ENCODE measurements around the gene ELOVL3. TPM values are rescaled to one million over a fixed set of nuclear protein-coding genes. Genes with fewer than 3 reads are reported as not detected.
A peak's percentile ranks its signal among the peaks of the same experiment; 100 is the strongest.

Gene ELOVL3
- total and polyA plus RNA-seq, 2 of the 13 experiments (the other 11 are each of a cell fraction or from before 2014, with no cell fraction given), result 0.58 to 0.69 TPM

DNA sequence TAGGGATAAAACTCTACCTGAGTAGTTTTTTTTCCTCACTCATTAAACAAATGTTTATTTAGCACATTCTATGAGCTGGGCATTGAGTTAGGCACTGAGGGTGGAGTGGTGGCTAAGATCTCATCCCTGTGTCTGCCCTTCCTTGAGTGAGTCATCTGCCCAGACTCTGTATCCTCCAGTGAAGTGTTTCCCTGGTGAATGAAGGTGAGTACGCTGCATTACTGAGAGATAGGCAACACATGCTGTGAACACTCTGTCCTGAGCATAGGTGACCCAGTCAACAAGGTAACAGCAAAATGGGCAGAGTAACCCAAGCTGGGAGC is 9.5 kb downstream of the ELOVL3 start:
- FAIRE-seq, result no peak
- no peak for ATAC-seq
- ChIA-PET POLR2A (interaction anchor here (1.4 kb wide), 1 partner anchor 10 kb away, joined by 9 read pairs; the partner anchor contains the start of gene GBF1), CTCF (ENCODE audit: low intra/inter-chr PET ratio, low total read pairs) (no interaction called here)
- no peaks in the 10 kb centered on the region for H3K36me3 ChIP-seq (replicated peaks in 1 of 2; ENCODE audit: control insufficient read depth in 1 of 2, insufficient read depth in 2 of 2, low read length in 2 of 2)
- BruUV-seq (replicated peaks), result no TSS peak
- H3K27ac ChIP-seq (ENCODE audit: extremely low read length, insufficient read depth, low read length), result no peak overlapping the region
- TF ChIP-seq ZBTB21 (CRISPR knock-in tag; IDR thresholded peaks at IDR 0.05) (no peak), FOSL2 (CRISPR knock-in tag; IDR thresholded peaks at IDR 0.05) (peak; percentile 16; the same call in 1 of the 2 replicates)
- no peaks in the 10 kb centered on the region for H3K79me2 ChIP-seq (ENCODE audit: insufficient read depth, low read length)
- no peak for DNase-seq (ENCODE audit: low spot score)
- no peaks in the 10 kb centered on the region for H3K9me3 ChIP-seq (ENCODE audit: low read length)
- H3K4me3 ChIP-seq (replicated peaks in 1 of 3; ENCODE audit: insufficient read depth in 1 of 3, low read depth in 2 of 3, low read length in 3 of 3), result no peak overlapping the region
- 64% methylated on average over 1 of the region's 1 CpG for WGBS (ENCODE audit: low lambda C conversion rate)
- H3K4me1 ChIP-seq (ENCODE audit: insufficient read depth, low read length), result peaks cover 39% of the 10 kb centered on the region
- no peak overlapping the region for H3K4me2 ChIP-seq (ENCODE audit: low read depth, low read length)
- peaks cover 12 to 71% of the 10 kb centered on the region in 2 experiments; a peak in 4 of 5 replicates for H3K27me3 ChIP-seq (ENCODE audit: control insufficient read depth in 1 of 2, insufficient read depth in 2 of 2, low read length in 2 of 2)
- H4K20me1 ChIP-seq (ENCODE audit: insufficient read depth, low read length), result no peaks in the 10 kb centered on the region
- no peak overlapping the region for H2AFZ ChIP-seq (ENCODE audit: low read length)
- no peak overlapping the region for H3K9ac ChIP-seq (ENCODE audit: insufficient read depth, low read depth, low read length)
- in situ Hi-C loops (cut with HindIII; ENCODE audit: extremely low pct_ligation_motif_present, low pct_unique_long_range_greater_than_20kb), result no loop called here
- intact Hi-C loops (cut with micrococcal nuclease; ENCODE audit: unreplicated experiment), result no loop called here

DNA sequence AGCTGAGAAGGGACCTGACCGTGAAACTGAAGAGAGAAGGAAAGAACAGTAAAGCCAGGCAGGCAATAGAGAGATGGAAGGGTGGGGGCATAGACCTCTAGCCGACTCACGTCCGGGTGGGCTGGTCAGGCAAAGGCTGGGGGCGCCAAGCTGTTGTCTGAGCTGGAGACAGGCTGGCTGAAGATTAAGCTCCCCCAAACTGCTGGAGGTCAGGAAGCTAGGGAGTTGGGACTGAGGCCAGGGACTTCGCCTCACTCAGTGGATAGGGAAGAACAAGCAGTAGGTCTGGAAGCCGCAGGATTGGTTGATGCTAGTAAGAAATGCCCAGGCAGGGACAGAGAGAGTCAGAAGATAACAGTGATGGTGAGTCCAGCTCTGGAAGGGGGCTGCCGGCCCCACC is 9.9 kb downstream of the ELOVL3 start:
- no TSS peak for BruUV-seq (replicated peaks)
- peaks cover 12 to 71% of the 10 kb centered on the region in 2 experiments; a peak in 4 of 5 replicates for H3K27me3 ChIP-seq (ENCODE audit: control insufficient read depth in 1 of 2, insufficient read depth in 2 of 2, low read length in 2 of 2)

More for the DNA sequence above, 9.9 kb downstream of the ELOVL3 start:
- TF ChIP-seq, protein P1, sequence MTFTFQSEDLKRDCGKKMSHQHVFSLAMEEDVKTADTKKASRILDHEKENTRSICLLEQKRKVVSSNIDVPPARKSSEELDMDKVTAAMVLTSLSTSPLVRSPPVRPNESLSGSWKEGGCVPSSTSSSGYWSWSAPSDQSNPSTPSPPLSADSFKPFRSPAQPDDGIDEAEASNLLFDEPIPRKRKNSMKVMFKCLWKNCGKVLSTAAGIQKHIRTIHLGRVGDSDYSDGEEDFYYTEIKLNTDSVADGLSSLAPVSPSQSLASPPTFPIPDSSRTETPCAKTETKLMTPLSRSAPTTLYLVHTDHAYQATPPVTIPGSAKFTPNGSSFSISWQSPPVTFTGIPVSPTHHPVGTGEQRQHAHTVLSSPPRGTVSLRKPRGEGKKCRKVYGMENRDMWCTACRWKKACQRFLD (CRISPR knock-in tag; IDR thresholded peaks at IDR 0.05; ENCODE audit: borderline replicate concordance), result no peak
- no peak for TF ChIP-seq ZNF251 (CRISPR knock-in tag; IDR thresholded peaks at IDR 0.05)
- TF ChIP-seq ARNT2 (CRISPR knock-in tag; IDR thresholded peaks at IDR 0.05; ENCODE audit: low read depth), result no peak
- no peak for TF ChIP-seq ZNF143 (CRISPR knock-in tag; IDR thresholded peaks at IDR 0.05)
- no peak for TF ChIP-seq TOE1 (CRISPR knock-in tag; IDR thresholded peaks at IDR 0.05)
- TF ChIP-seq ZNF703 (CRISPR knock-in tag; IDR thresholded peaks at IDR 0.05; ENCODE audit: borderline replicate concordance), result no peak
- no peak for TF ChIP-seq ZC3H13 (CRISPR knock-in tag; IDR thresholded peaks at IDR 0.05)
- no peak for TF ChIP-seq ZFP36L2 (CRISPR knock-in tag; IDR thresholded peaks at IDR 0.05)
- TF ChIP-seq SMARCE1 (IDR thresholded peaks at IDR 0.05; ENCODE audit: borderline replicate concordance), result no peak
- TF ChIP-seq ZSCAN12 (CRISPR knock-in tag; IDR thresholded peaks at IDR 0.05), result no peak
- TF ChIP-seq MBD4 (IDR thresholded peaks at IDR 0.05; ENCODE audit: borderline replicate concordance, low read length), result no peak
- no peak for TF ChIP-seq ZBTB42 (CRISPR knock-in tag; IDR thresholded peaks at IDR 0.05)
- TF ChIP-seq AKAP8 (CRISPR knock-in tag; IDR thresholded peaks at IDR 0.05), result no peak
- no peak for TF ChIP-seq NAIF1 (CRISPR knock-in tag; IDR thresholded peaks at IDR 0.05; ENCODE audit: borderline replicate concordance)
- TF ChIP-seq NFYC (CRISPR knock-in tag; IDR thresholded peaks at IDR 0.05), result no peak
- TF ChIP-seq, protein P2, sequence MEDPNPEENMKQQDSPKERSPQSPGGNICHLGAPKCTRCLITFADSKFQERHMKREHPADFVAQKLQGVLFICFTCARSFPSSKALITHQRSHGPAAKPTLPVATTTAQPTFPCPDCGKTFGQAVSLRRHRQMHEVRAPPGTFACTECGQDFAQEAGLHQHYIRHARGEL (CRISPR knock-in tag; IDR thresholded peaks at IDR 0.05), result no peak
- TF ChIP-seq KDM6A (CRISPR knock-in tag; IDR thresholded peaks at IDR 0.05; ENCODE audit: low read depth), result no peak
- TF ChIP-seq GPN1 (CRISPR knock-in tag; IDR thresholded peaks at IDR 0.05; ENCODE audit: borderline replicate concordance), result no peak
- Histone ChIP-seq H3K4me1 (ENCODE audit: insufficient read depth, low read length) (peaks cover 42% of the 10 kb centered on the region), H4K20me1 (ENCODE audit: insufficient read depth, low read length) (no peaks in the 10 kb centered on the region), H3K4me3 (replicated peaks in 1 of 3; ENCODE audit: insufficient read depth in 1 of 3, low read depth in 2 of 3, low read length in 3 of 3) (no peak overlapping the region), H3K9ac (ENCODE audit: insufficient read depth, low read depth, low read length) (no peak overlapping the region), H3K36me3 (replicated peaks in 1 of 2; ENCODE audit: control insufficient read depth in 1 of 2, insufficient read depth in 2 of 2, low read length in 2 of 2) (no peaks in the 10 kb centered on the region), H3K27ac (ENCODE audit: extremely low read length, insufficient read depth, low read length) (no peak overlapping the region), H3K9me3 (ENCODE audit: low read length) (no peaks in the 10 kb centered on the region), H3K4me2 (ENCODE audit: low read depth, low read length) (no peak overlapping the region), H3K79me2 (ENCODE audit: insufficient read depth, low read length) (no peaks in the 10 kb centered on the region), H2AFZ (ENCODE audit: low read length) (no peak overlapping the region)
- CTCF ChIA-PET (ENCODE audit: low intra/inter-chr PET ratio, low total read pairs), result no interaction called here
- intact Hi-C loops (cut with micrococcal nuclease; ENCODE audit: unreplicated experiment) (no loop called here), in situ Hi-C loops (cut with HindIII; ENCODE audit: extremely low pct_ligation_motif_present, low pct_unique_long_range_greater_than_20kb) (no loop called here)
- FAIRE-seq, result no peak
- DNase-seq (ENCODE audit: low spot score), result no peak
- POLR2A ChIA-PET, result no interaction called here
- ATAC-seq, result no peak
- WGBS (ENCODE audit: low lambda C conversion rate), result 16% methylated on average over 8 of the region's 8 CpGs

All from HepG2 (cell line).